Gastroesophageal sphincter (tissue), 4 donors: Measurements from ENCODE around the gene SMG7. TPM values are rescaled to one million over a fixed set of nuclear protein-coding genes. Genes with fewer than 3 reads are reported as not detected.
"Not testable (repeated sequence)": the region's sequence is repeated elsewhere in the genome, so short reads cannot be mapped to it uniquely, and the experiment has no call there.

Experiments used
- ATAC-seq: fragments of 150-250 bp; one replicate; pipeline ENCODE4 v1.9.1; 2016; ENCODE audit warnings: mild to moderate bottlenecking, moderate library complexity
- H3K27ac ChIP-seq, 4 donors: fragments of 200-600 bp; sonication (generic) in 3 of 4; 1 replicate in 3 of 4; 2 replicates in 1 of 4; pipeline ENCODE4 v1.5.1; 2016 to 2019
- H3K27me3 ChIP-seq: fragments of 200-600 bp; sonication (generic); one replicate; pipeline ENCODE4 v1.5.1; 2019
- H3K36me3 ChIP-seq, 2 donors: fragments of 200-600 bp; sonication (generic); one replicate each; pipeline ENCODE4 v1.5.1; 2019; ENCODE audit warnings: control low read depth in 1 of 2
- H3K4me1 ChIP-seq, 3 donors: fragments of 200-600 bp; sonication (generic); 1 replicate in 2 of 3; 2 replicates in 1 of 3; pipeline ENCODE4 v1.5.1; 2016 to 2019; ENCODE audit warnings: control low read depth in 2 of 3
- H3K4me3 ChIP-seq, 2 donors: fragments of 200-600 bp; sonication (generic); one replicate each; pipeline ENCODE4 v1.5.1; 2019; ENCODE audit warnings: mild to moderate bottlenecking in 1 of 2, moderate library complexity in 1 of 2
- H3K9me3 ChIP-seq, 3 donors: fragments of 200-600 bp; sonication (generic); one replicate each; pipeline ENCODE4 v1.5.1; 2017 to 2019; ENCODE audit warnings: control low read depth in 2 of 3
- CTCF ChIP-seq, 4 experiments: fragments of 200-600 bp in 2 of 4; fragments of 450-650 bp in 2 of 4; sonication (generic) in 1 of 4; IDR thresholded peaks; one replicate each; pipeline ENCODE4 v1.5.1; 2017 to 2019; ENCODE audit warnings: antibody characterized with exemption in 4 of 4, mild to moderate bottlenecking in 2 of 4, moderate library complexity in 2 of 4
- EP300 ChIP-seq: sonication (generic); formaldehyde crosslinking; IDR thresholded peaks from one replicate; pipeline ENCODE4 v1.6.1; 2017; ENCODE audit warnings: antibody characterized with exemption, mild to moderate bottlenecking
- POLR2A ChIP-seq, 2 donors: fragments of 450-650 bp; IDR thresholded peaks; one replicate each; pipeline ENCODE4 v1.6.1; 2017; ENCODE audit warnings: antibody characterized with exemption in 2 of 2, mild to moderate bottlenecking in 2 of 2, moderate library complexity in 1 of 2
- POLR2AphosphoS5 ChIP-seq: sonication (generic); formaldehyde crosslinking; IDR thresholded peaks from one replicate; pipeline ENCODE4 v1.6.1; 2017; ENCODE audit warnings: antibody characterized with exemption
- WGBS, 2 donors: methylation state at CpG; one replicate each; pipeline ENCODE4 v1.1.5; 2018; ENCODE audit warnings: low coverage in 1 of 2; 5-methylcytosine and 5-hydroxymethylcytosine counted together
- total RNA-seq, 4 donors: library from RNA; depleted of rRNA; stranded (reverse); fragments of >200 nt; gene quantifications; one replicate each; pipeline ENCODE4 v1.1.0, GENCODE V29; 2016

The SMG7 gene
- 10 to 100 TPM; 31.9 to 55.9 (median 38.2) TPM for total RNA-seq

- no peak for ATAC-seq
Measured at GRCh38 chr1:183472488-183473216, at the start of gene SMG7. Gene SMG7 (plus strand): TSS chr1:183472499. CDS start chr1:183472621, 122 bp downstream.

GRCh38 chr1:183423541-183423940 is 48.8 kb upstream of the SMG7 start:
- Histone ChIP-seq H3K27ac (no peak overlapping the region), H3K4me3 (no peak overlapping the region), H3K36me3 (no peaks in the 10 kb centered on the region), H3K4me1 (peaks cover 0 to under 1% (median 0%) of the 10 kb centered on the region in 3 donors), H3K9me3 (no peaks in the 10 kb centered on the region), H3K27me3 (peaks cover 29% of the 10 kb centered on the region)
- TF ChIP-seq POLR2AphosphoS5 (no peak), CTCF (IDR thresholded peaks at IDR 0.05) (no peak), EP300 (no peak), POLR2A (IDR thresholded peaks at IDR 0.05) (no peak)
- 60 to 63% methylated on average over 1 of the region's 1 CpG for WGBS, 2 donors
- no peak for ATAC-seq

More at GRCh38 chr1:183472488-183473216, at the start of gene SMG7:
- 0 to 1% methylated on average over 10 to 12 of the region's 70 CpGs for WGBS, 2 donors
- H3K4me3 ChIP-seq = peak within 1 kb of the TSS; percentile 61 to 81
- no peaks in the 10 kb centered on the region for H3K9me3 ChIP-seq
- H3K4me1 ChIP-seq = peaks cover 0 to 42% (median 6%) of the 10 kb centered on the region in 3 donors
- peak within 1 kb of the TSS; percentile 91 to 99 (median 94) for H3K27ac ChIP-seq
- H3K27me3 ChIP-seq = no peaks in the 10 kb centered on the region
- H3K36me3 ChIP-seq = no peaks in the 10 kb centered on the region
- no peak for TF ChIP-seq CTCF (IDR thresholded peaks at IDR 0.05)
- TF ChIP-seq POLR2AphosphoS5 = peak; percentile 26
- peak; percentile 22 to 35 for TF ChIP-seq POLR2A (IDR thresholded peaks at IDR 0.05)

- no peaks in the 10 kb centered on the region for H3K9me3 ChIP-seq
- TF ChIP-seq EP300 (no peak), POLR2A (IDR thresholded peaks at IDR 0.05) (no peak), CTCF (IDR thresholded peaks at IDR 0.05) (no peak), POLR2AphosphoS5 (no peak)
- H3K36me3 ChIP-seq = no peaks in the 10 kb centered on the region
- peaks cover 18% of the 10 kb centered on the region for H3K27me3 ChIP-seq
- no peak overlapping the region for H3K4me3 ChIP-seq
- ATAC-seq = no peak
- no peak overlapping the region for H3K27ac ChIP-seq
- H3K4me1 ChIP-seq = no peaks in the 10 kb centered on the region
Measured at GRCh38 chr1:183424691-183425090, 47.6 kb upstream of the SMG7 start.

GRCh38 chr1:183427591-183427990 is 44.7 kb upstream of the SMG7 start:
- ATAC-seq, H3K27ac ChIP-seq: not testable (repeated sequence)
- 53% methylated on average over 3 of the region's 3 CpGs; no CpG with 5 or more reads in 1 of the 2 donors for WGBS, 2 donors

GRCh38 chr1:183431840-183432547 is 40.3 kb upstream of the SMG7 start:
- no peaks in the 10 kb centered on the region for H3K4me1 ChIP-seq
- H3K4me3 ChIP-seq = no peak overlapping the region
- ATAC-seq = no peak
- no peak overlapping the region for H3K27ac ChIP-seq
- no peak for TF ChIP-seq CTCF (IDR thresholded peaks at IDR 0.05)
- no peak for TF ChIP-seq POLR2A (IDR thresholded peaks at IDR 0.05)
- no peak for TF ChIP-seq POLR2AphosphoS5
- no peak for TF ChIP-seq EP300
- no peaks in the 10 kb centered on the region for H3K36me3 ChIP-seq
- no peaks in the 10 kb centered on the region for H3K27me3 ChIP-seq
- H3K9me3 ChIP-seq = no peaks in the 10 kb centered on the region
- whole genome bisulfite sequencing, 2 donors = 92 to 96% methylated on average over 4 of the region's 4 CpGs

More at GRCh38 chr1:183427591-183427990, 44.7 kb upstream of the SMG7 start:
- H3K4me3 ChIP-seq, H3K27me3 ChIP-seq, H3K4me1 ChIP-seq, H3K36me3 ChIP-seq, H3K9me3 ChIP-seq: not testable (repeated sequence)
